Measurements from ENCODE around the gene CDK10. TPM values are rescaled to one million over a fixed set of nuclear protein-coding genes. Genes with fewer than 3 reads are reported as not detected.

CDK10 gene
- total and polyA plus RNA-seq, 4 donors, result 52.0 to 92.7 (median 70.0) TPM

- Histone ChIP-seq H3K27ac (ENCODE audit: low read depth in 1 of 2, low read length in 1 of 2) (no peak overlapping the region), H3K36me3 (ENCODE audit: control insufficient read depth in 4 of 4, insufficient read depth in 4 of 4, low read length in 4 of 4) (peaks cover 32 to 72% (median 39%) of the 10 kb centered on the region in 4 donors), H3K4me3 (no peak overlapping the region), H3K4me1 (ENCODE audit: control insufficient read depth in 5 of 5, insufficient read depth in 5 of 5, low read length in 5 of 5) (no peaks in the 10 kb centered on the region), H3K9me3 (ENCODE audit: control insufficient read depth in 4 of 4, insufficient read depth in 3 of 4, low read length in 3 of 4) (no peaks in the 10 kb centered on the region), H3K9ac (ENCODE audit: insufficient read depth in 1 of 2, low read length in 2 of 2) (peak overlapping the region in 1 of 2 donors; percentile 11), H3K27me3 (ENCODE audit: control insufficient read depth in 3 of 3, insufficient read depth in 3 of 3, low read length in 2 of 3) (no peaks in the 10 kb centered on the region)
- no peak for TF ChIP-seq CTCF (IDR thresholded peaks at IDR 0.05; ENCODE audit: control extremely low read depth, extremely low read depth)
- DNase-seq (no peak), ATAC-seq (ENCODE audit: insufficient read depth, low FRiP score) (no peak)
- WGBS, 2 donors, result 84 to 89% methylated on average over 21 of the region's 22 CpGs
Observed at GRCh38 chr16:89730610-89731234, 44.2 kb downstream of the CDK10 start.

- H3K4me3 ChIP-seq, result no peak overlapping the region
- DNase-seq (no peak), ATAC-seq (ENCODE audit: insufficient read depth, low FRiP score) (no peak)
- no peak overlapping the region for H3K9ac ChIP-seq (ENCODE audit: insufficient read depth in 1 of 2, low read length in 2 of 2)
- 92 to 93% methylated on average over 24 of the region's 24 CpGs for WGBS, 2 donors
- H3K27me3 ChIP-seq (ENCODE audit: control insufficient read depth in 3 of 3, insufficient read depth in 3 of 3, low read length in 2 of 3), result no peaks in the 10 kb centered on the region
- no peak overlapping the region for H3K27ac ChIP-seq (ENCODE audit: low read depth in 1 of 2, low read length in 1 of 2)
- TF ChIP-seq CTCF (IDR thresholded peaks at IDR 0.05; ENCODE audit: control extremely low read depth, extremely low read depth), result no peak
- no peaks in the 10 kb centered on the region for H3K9me3 ChIP-seq (ENCODE audit: control insufficient read depth in 4 of 4, insufficient read depth in 3 of 4, low read length in 3 of 4)
- no peaks in the 10 kb centered on the region for H3K4me1 ChIP-seq (ENCODE audit: control insufficient read depth in 5 of 5, insufficient read depth in 5 of 5, low read length in 5 of 5)
- H3K36me3 ChIP-seq (ENCODE audit: control insufficient read depth in 4 of 4, insufficient read depth in 4 of 4, low read length in 4 of 4), result peaks cover 34 to 78% (median 38%) of the 10 kb centered on the region in 4 donors
Observed at GRCh38 chr16:89732142-89732917, 45.8 kb downstream of the CDK10 start.

- Histone ChIP-seq H3K9me3 (ENCODE audit: control insufficient read depth in 4 of 4, insufficient read depth in 3 of 4, low read length in 3 of 4) (no peaks in the 10 kb centered on the region), H3K9ac (ENCODE audit: insufficient read depth in 1 of 2, low read length in 2 of 2) (no peak overlapping the region), H3K27me3 (ENCODE audit: control insufficient read depth in 3 of 3, insufficient read depth in 3 of 3, low read length in 2 of 3) (no peaks in the 10 kb centered on the region), H3K4me1 (ENCODE audit: control insufficient read depth in 5 of 5, insufficient read depth in 5 of 5, low read length in 5 of 5) (no peaks in the 10 kb centered on the region), H3K27ac (ENCODE audit: low read depth in 1 of 2, low read length in 1 of 2) (no peak overlapping the region), H3K4me3 (no peak overlapping the region), H3K36me3 (ENCODE audit: control insufficient read depth in 4 of 4, insufficient read depth in 4 of 4, low read length in 4 of 4) (peaks cover 30 to 77% (median 38%) of the 10 kb centered on the region in 4 donors)
- ATAC-seq (ENCODE audit: insufficient read depth, low FRiP score) (no peak), DNase-seq (no peak)
- WGBS, 2 donors, result 97 to 99% methylated on average over 9 of the region's 9 CpGs
- no peak for TF ChIP-seq CTCF (IDR thresholded peaks at IDR 0.05; ENCODE audit: control extremely low read depth, extremely low read depth)
Observed at GRCh38 chr16:89732918-89733242, 46.4 kb downstream of the CDK10 start.
